AG08396 (cell line): ENCODE data around the gene STIP1.

Source experiments
- DNase-seq: peaks from one replicate; pipeline ENCODE4 v3.0.0; 2012; ENCODE audit warnings: low spot score, mixed read lengths

STIP1 gene

GRCh38 chr11:64198511-64198910, 12.5 kb downstream of the STIP1 start:
- no peak for DNase-seq

- DNase-seq: no peak
Measured at GRCh38 chr11:64201543-64201942, 15.6 kb downstream of the STIP1 start.

DNA sequence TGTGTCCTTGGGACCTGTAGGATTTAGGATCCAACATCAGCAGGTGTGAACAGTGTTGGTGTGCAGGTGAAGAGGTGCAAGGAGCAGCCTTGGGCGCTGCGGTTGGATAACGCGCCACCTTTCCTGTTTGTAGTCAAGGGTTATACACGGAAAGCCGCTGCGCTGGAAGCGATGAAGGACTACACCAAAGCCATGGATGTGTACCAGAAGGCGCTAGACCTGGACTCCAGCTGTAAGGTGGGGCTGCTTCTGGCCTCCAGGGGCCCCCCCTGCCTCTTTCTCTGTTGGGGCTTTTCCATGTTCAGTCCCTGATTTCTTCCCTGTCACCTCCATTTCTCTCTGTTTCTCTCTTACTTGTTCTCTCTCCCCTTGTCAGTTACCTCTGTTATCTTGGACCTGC, 17.0 kb downstream of the STIP1 start:
- DNase-seq: no peak

GRCh38 chr11:64203421-64204079, 17.6 kb downstream of the STIP1 start:
- DNase-seq: no peak

GRCh38 chr11:64204080-64204440, 18.1 kb downstream of the STIP1 start:
- DNase-seq: no peak

DNA sequence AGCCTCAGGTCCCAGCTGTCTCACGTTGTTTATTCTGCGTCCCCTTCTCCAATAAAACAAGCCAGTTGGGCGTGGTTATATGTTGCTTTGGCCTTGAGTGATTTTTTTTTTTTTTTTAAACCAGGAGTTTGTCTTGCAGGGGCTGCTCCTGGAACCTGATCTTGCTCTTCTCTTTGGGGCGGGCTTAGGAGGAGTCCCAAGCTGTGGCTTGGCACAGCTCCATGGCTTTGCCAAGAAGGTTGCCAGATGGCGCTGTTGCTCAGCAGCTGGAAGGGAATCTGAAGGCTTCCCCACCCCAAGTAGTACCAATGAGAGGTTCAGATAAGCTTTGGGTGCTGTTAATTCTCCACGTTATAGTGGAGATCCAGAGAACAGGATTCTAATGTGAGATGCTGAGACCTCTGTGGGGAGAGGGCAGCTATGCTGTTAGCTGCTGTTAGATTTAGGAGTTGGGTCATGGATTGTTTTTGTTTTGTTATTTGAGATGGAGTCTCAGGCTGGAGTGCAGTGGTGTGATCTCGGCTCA, 18.6 kb downstream of the STIP1 start:
- peak; percentile 93 for DNase-seq

DNA sequence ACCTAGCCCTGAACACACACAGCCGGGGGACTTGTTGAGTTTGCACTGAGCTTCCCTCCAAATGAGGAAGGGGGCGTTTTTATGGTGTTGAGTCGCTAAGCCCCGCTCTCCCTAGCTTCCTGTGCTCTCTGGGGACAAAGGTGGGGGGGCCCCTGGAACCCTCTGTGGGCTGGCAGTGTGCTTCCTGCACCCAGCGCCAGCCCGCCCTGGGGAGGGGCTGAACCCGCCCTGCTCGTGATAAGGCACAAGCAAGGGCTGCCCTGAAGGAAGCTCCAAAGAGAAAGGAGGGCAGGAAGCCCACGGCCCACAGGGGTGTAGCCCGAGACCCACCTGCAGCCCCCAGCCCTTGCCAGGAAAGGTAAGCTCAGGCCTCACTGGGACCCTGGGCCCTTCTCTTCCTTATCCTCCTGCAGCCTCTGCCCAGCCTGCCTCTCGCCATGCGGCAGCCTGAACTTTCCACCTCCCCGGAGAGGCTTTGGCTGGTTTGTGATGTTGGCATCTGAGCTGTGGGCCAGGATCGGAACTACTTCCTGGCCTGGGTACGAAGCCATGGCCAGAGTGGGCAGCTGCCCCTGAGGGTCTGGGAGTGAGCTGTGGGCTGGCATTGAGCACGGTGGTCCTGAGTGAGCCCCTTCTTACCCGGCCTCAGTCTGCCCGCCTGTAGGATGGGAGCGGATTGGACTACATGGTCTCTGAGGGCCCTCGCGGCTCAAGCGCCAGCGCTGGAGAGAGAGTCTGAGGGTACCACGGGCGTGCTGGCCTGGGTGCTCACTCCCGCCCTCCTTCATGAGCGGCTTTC, 20.7 kb downstream of the STIP1 start, which contains the start of gene FERMT3:
TSS of gene FERMT3 (plus strand) at position 265 of the 799 bp plus-strand sequence. CDS start 644 bp downstream, outside the sequence.
- no peak for DNase-seq

GRCh38 chr11:64207256-64208085, 21.5 kb downstream of the STIP1 start:
- peak; percentile 68 for DNase-seq

DNA sequence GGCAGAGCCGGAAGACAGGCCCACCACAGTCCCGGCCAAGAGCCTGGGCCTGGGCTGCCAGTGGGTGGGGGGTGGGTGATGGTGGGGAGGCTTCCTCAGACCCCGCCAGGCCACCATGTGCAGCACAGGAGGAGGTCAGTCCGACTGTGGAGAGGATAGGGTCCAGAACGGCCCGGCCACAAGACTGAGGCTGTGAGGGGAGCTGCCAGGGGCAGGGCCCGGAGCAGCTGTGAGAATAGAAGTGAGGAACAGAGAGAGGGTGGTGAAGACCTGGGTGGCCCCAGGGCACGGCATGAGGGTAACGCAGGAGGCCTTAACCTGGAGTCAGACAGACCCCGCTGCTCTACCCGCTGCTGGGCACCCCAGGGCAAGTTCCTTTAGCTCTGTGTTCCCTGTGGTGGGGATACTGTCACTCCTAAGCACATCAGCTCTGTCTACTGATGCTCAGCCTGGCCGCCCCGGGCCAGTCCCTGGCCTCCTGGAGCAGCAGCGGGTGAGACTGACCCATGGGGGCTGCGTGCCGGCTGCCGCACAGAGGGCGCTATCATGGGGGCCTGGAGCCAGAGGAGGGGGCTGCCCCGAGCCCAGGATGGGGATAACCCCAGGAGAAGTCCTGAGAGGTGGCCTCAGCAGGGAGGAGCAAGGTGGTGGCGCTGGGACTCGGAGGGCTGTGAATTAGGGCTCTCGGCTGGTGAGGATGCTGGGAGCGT, 22.3 kb downstream of the STIP1 start:
- no peak for DNase-seq

DNA sequence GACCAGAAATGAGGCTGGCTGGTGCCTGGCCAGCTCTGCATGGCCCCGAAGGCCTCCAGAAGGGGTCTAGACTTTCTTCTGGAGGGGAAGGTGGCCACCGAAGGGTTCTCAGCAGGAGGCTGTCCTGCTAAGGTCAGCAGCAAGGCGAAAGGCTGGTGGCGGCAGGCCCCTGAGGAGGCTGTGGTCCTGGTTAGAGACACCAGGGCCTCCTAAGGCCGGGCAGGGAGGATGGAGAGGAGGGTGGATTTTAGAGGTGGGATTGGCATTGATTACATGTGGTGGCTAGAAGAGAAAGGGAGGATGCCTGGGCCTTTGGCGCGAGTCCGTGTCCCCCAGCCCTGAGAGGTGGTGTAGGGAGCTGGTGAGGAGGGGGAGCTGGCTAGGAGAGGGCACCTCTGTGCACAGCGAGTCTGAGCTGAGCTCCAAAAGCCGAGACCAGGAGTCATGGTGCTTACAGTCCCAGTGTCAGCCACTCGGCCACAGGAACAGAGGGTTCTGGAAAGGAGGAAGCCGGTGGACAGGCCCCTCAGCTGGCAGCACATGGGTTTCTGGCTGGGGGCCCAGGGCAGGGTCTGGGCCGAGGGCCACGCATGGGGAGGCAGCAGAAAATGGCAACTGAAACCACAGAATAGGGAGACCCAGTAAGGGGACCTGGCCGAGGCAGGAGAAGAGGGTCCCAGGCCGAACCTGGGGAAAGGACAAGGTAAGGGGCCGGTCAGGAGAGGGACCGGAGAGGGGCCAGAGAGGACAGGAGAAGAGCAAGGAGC, 23.0 kb downstream of the STIP1 start:
- DNase-seq: no peak

GRCh38 chr11:64209563-64209843, 23.5 kb downstream of the STIP1 start:
- no peak for DNase-seq

GRCh38 chr11:64210301-64211020, 24.5 kb downstream of the STIP1 start:
- DNase-seq: no peak

GRCh38 chr11:64211181-64211872, 25.4 kb downstream of the STIP1 start:
- no peak for DNase-seq

GRCh38 chr11:64216879-64217278, 30.9 kb downstream of the STIP1 start:
- no peak for DNase-seq

GRCh38 chr11:64218628-64219353, 32.8 kb downstream of the STIP1 start:
- no peak for DNase-seq

DNA sequence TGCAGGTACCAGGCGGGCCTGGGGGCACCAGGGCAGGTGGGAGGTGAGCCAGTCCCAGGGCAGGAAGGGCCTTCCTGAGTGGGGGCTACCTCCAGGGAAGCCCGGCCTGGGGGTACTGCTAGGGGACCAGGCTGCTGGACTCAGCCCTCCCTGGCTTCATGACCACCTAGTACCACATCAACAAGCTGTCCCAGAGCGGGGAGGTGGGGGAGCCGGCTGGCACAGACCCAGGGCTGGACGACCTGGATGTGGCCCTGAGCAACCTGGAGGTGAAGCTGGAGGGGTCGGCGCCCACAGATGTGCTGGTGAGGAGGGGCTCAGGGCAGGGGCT, 33.3 kb downstream of the STIP1 start:
- DNase-seq: no peak

- no peak for DNase-seq
Measured at GRCh38 chr11:64219755-64220154, 33.8 kb downstream of the STIP1 start.

GRCh38 chr11:64220271-64220670, 34.3 kb downstream of the STIP1 start:
- DNase-seq: no peak

GRCh38 chr11:64220798-64221197, 34.8 kb downstream of the STIP1 start:
- no peak for DNase-seq

DNA sequence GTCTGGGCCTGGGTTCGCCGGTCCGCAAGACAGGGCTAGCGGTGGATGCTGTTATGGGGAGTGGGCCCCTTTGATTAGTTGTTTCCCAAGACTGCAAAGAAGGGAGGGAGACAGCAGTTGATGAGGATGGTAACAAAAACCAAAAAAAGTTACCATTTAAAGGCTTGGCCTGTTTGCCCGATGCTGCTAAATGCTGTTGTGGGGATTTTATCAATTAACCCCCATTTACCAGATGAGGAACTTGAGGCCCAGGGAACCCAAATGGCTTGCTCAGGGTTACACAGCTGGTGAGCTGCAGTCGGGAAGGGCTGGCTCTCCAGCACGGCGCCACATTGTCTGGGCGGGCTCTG, 36.7 kb downstream of the STIP1 start:
- DNase-seq: no peak
